ENCODE results near the gene ZNF182.
A peak's percentile ranks its signal among the peaks of the same experiment; 100 is the strongest.
"Not testable (repeated sequence)": the region's sequence is repeated elsewhere in the genome, so short reads cannot be mapped to it uniquely, and the experiment has no call there.

The ZNF182 gene

DNA sequence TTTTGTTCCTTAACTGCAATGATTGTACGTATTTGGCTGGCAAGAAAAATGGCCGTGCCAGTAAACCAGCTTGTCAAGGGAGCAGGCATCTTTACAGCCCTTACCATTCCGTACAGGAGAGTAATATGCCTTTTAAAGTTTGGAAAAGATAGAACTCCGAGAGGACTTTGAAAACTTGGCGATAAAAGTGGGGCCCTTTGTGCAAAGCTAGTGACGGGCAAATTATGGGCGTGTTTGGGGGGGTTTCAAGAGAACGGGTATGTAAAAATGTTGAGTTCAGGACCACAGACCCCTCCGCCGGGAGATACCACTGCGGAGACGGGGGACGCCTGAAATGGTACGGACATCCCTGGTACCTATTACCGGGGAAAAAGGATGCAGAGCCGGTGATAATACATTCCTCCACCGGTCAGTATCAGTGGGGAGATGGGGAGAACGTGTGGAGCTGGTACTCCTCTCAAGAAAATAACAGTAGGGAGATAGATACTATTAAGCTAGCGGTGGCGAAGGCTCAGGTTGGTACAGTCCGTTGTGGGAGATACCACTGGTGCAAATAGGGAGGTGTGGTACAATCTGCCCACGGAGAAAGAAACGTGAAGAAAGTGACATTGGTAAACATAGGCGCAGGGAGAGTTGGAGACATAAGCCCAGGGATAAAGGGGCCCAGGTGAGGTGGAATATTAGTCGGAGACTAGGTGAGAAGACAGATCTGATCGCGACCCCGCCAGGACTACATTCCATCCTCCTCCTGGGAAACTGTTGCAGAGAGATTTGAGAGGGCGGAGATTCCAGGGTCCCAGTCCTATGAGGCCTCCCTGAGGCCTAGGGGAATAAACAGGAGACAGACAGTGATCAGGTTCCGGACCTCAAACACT, 17.5 kb upstream of the ZNF182 start (continued):
- no peak for TF ChIP-seq ZNF175 (tag by site-specific recombination; IDR thresholded peaks at IDR 0.05)
- no peak for TF ChIP-seq SALL2 (tag by site-specific recombination; IDR thresholded peaks at IDR 0.05; ENCODE audit: borderline replicate concordance)
- TF ChIP-seq MYNN (tag by site-specific recombination; IDR thresholded peaks at IDR 0.05; ENCODE audit: borderline replicate concordance) = peak; percentile 75; the same call in 1 of the 2 replicates
- TF ChIP-seq ZNF10 (tag by site-specific recombination; IDR thresholded peaks at IDR 0.05) = peak; percentile 11; the same call in 1 of the 2 replicates
- TF ChIP-seq, protein P1, sequence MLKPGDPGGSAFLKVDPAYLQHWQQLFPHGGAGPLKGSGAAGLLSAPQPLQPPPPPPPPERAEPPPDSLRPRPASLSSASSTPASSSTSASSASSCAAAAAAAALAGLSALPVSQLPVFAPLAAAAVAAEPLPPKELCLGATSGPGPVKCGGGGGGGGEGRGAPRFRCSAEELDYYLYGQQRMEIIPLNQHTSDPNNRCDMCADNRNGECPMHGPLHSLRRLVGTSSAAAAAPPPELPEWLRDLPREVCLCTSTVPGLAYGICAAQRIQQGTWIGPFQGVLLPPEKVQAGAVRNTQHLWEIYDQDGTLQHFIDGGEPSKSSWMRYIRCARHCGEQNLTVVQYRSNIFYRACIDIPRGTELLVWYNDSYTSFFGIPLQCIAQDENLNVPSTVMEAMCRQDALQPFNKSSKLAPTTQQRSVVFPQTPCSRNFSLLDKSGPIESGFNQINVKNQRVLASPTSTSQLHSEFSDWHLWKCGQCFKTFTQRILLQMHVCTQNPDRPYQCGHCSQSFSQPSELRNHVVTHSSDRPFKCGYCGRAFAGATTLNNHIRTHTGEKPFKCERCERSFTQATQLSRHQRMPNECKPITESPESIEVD (tag by site-specific recombination; IDR thresholded peaks at IDR 0.05) = no peak
- peak; percentile 55; the same call in 1 of the 2 replicates for TF ChIP-seq KLF8 (tag by site-specific recombination; IDR thresholded peaks at IDR 0.05)
- no peak for TF ChIP-seq ZNF155 (tag by site-specific recombination; IDR thresholded peaks at IDR 0.05)
- peak; percentile 90 for TF ChIP-seq YY1 (tag by site-specific recombination; IDR thresholded peaks at IDR 0.05)
- TF ChIP-seq ZNF366 (tag by site-specific recombination; conservative IDR thresholded peaks at IDR 0.05) = no peak
- TF ChIP-seq ZNF585B (tag by site-specific recombination; IDR thresholded peaks at IDR 0.05) = 0 out of 2 replicates have a peak, but pooled peaks have one; percentile 26

DNA sequence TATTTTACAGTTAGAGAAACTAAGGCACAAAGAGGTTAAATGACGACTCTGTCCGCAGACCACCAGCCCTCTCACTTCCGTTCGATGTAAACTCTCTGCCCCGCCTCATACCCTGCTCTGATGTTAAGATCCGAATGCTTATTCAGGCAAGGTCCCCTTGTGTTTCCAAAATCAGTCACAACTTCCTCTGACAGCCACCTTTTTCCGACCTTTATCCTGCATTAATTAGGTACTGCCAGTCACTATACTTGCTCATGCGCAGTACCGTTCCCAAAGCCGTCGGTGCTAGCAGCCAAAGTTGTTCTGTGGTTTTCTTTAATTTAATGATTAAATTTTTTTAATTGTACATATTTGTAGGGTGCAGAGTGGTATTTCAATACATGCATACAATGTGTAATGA, 16.7 kb upstream of the ZNF182 start:
- H3K27ac ChIP-seq (ENCODE audit: extremely low read depth, low read depth, low read length); H3K36me3 ChIP-seq (ENCODE audit: control insufficient read depth in 2 of 2, insufficient read depth in 1 of 2, low read length in 2 of 2); H3K4me1 ChIP-seq (ENCODE audit: control insufficient read depth, insufficient read depth, low read length); H3K4me3 ChIP-seq (ENCODE audit: low read depth, low read length); CTCF ChIA-PET; H3K9me3 ChIP-seq (ENCODE audit: control insufficient read depth, insufficient read depth, low read depth, low read length): not testable (repeated sequence)
- POLR2A ChIA-PET = interaction anchor here (1.0 kb wide), 1 partner anchor 184 kb away, joined by 3 read pairs; no protein-coding TSS in a partner anchor

DNA sequence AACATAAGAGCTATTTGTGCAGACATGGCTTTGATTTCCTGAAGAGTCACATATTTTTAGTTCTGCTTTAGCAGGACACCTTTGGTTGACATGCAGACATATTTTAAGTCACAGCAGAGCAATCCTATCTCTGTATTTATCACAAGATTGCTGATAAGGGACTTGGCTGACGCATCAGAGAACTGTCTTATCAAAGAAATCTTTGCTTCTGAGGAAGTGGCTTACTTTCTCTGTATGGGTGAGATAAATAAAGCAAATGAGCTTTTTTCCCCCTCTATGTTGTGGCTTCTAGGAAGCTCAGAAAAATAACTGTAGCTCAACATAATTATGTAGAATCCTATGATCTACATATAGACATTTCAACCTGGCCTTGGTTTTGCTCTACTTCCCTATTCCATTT, 16.1 kb upstream of the ZNF182 start:
- H3K36me3 ChIP-seq (ENCODE audit: control insufficient read depth in 2 of 2, insufficient read depth in 1 of 2, low read length in 2 of 2); H3K4me1 ChIP-seq (ENCODE audit: control insufficient read depth, insufficient read depth, low read length); POLR2A ChIA-PET; H3K27ac ChIP-seq (ENCODE audit: extremely low read depth, low read depth, low read length); H3K4me3 ChIP-seq (ENCODE audit: low read depth, low read length); CTCF ChIA-PET; H3K9me3 ChIP-seq (ENCODE audit: control insufficient read depth, insufficient read depth, low read depth, low read length): not testable (repeated sequence)

DNA sequence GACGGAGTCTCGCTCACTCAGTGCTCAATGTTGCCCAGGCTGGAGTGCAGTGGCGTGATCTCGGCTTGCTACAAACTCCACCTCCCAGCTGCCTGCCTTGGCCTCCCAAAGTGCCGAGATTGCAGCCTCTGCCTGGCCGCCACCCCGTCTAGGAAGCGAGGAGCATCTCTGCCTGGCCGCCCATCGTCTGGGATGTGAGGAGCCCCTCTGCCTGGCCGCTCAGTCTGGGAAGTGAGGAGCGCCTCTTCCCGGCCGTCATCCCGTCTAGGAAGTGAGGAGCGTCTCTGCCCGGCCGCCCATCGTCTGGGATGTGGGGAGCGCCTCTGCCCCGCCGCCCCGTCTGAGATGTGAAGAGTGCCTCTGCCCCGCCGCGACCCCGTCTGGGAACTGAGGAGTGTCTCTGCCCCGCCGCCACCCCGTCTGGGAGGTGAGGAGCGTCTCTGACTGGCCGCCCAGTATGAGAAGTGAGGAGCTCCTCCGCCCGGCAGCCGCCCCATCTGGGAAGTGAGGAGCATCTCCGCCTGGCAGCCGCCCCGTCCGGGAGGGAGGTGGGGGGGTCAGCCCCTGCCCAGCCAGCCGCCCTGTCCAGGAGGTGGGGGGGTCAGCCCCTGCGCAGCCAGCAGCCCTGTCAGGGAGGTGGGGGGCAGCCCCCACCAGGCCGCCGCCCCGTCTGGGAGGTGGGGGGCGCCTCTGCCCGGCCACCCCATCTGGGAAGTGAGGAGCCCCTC, 13.0 kb upstream of the ZNF182 start:
- POLR2A ChIA-PET; H3K4me1 ChIP-seq (ENCODE audit: control insufficient read depth, insufficient read depth, low read length); H3K9me3 ChIP-seq (ENCODE audit: control insufficient read depth, insufficient read depth, low read depth, low read length); H3K4me3 ChIP-seq (ENCODE audit: low read depth, low read length); H3K27ac ChIP-seq (ENCODE audit: extremely low read depth, low read depth, low read length); CTCF ChIA-PET; H3K36me3 ChIP-seq (ENCODE audit: control insufficient read depth in 2 of 2, insufficient read depth in 1 of 2, low read length in 2 of 2): not testable (repeated sequence)

DNA sequence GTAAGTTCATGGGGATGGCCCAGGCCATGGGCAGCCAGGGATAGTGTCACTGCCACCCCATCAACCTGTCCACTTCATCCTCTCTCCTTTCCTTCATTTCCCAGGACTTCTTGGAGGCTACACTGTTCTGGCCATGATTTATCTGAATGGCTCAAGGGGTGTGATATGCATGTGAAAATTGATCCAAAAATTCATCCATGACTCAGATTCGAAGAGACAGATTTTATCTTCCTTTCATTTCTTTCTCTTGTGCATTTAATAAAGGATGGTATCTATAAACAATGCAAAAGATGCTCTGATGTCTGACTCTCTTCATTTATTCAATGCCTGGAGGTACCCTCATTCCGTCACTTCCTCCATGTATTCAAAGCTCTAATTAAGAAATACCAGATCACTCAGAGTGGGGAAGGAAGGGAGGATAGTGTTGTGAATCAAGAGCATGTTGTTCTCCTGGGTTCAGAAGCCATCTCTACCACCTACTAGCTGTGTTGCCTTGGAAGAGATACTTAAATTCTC, 5.7 kb upstream of the ZNF182 start:
- H3K4me3 ChIP-seq (ENCODE audit: low read depth, low read length); POLR2A ChIA-PET: not testable (repeated sequence)

DNA sequence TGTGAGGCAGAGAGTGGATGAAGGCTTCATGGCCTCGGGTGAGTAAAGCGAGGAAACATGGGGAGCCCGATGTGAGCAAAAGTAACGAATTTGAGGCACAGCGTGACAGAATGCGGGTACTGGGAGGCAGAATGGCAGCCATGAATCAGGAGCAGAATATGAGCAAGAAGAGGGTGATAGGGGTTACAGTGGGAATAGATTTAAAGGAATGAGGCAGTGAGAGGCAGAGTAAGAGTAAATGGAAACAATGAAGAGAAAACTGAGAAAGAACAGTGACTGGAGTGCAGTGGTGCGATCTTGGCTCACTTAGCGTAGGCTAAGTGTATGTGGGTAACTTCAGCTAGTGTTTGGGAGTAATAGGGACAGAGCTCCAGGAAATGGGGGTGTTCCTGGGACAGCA, 2.9 kb upstream of the ZNF182 start, which contains the start of gene SPACA5:
TSS of gene SPACA5 (plus strand) at position 301 of the 400 bp plus-strand sequence. CDS start 815 bp downstream, outside the sequence.
- H3K36me3 ChIP-seq (ENCODE audit: control insufficient read depth in 2 of 2, insufficient read depth in 1 of 2, low read length in 2 of 2); POLR2A ChIA-PET; CTCF ChIA-PET; H3K4me1 ChIP-seq (ENCODE audit: control insufficient read depth, insufficient read depth, low read length); H3K27ac ChIP-seq (ENCODE audit: extremely low read depth, low read depth, low read length); H3K9me3 ChIP-seq (ENCODE audit: control insufficient read depth, insufficient read depth, low read depth, low read length); H3K4me3 ChIP-seq (ENCODE audit: low read depth, low read length): not testable (repeated sequence)

More for the DNA sequence above, 5.7 kb upstream of the ZNF182 start:
- H3K9me3 ChIP-seq (ENCODE audit: control insufficient read depth, insufficient read depth, low read depth, low read length); H3K4me1 ChIP-seq (ENCODE audit: control insufficient read depth, insufficient read depth, low read length); CTCF ChIA-PET; H3K27ac ChIP-seq (ENCODE audit: extremely low read depth, low read depth, low read length); H3K36me3 ChIP-seq (ENCODE audit: control insufficient read depth in 2 of 2, insufficient read depth in 1 of 2, low read length in 2 of 2): not testable (repeated sequence)
